ENCODE data around the gene ITPR1.

DNA sequence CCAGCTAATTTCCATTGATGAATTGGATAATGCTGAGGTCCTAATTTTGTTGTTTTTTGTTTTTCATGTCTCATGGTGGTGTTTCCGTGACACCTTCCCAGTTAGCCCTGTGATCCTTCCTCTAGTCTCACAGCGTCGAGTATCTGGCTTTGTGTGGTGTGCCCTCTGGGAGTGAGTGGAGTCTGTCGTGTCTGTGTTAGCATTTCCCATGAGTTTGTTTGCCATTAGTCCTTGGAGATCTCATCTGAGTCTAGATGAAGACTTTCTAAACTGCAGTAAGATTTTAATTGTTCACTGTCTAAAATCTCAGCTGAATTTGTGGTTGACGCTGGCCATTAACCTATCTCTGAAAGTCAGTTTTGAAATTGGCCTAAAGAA is 224.2 kb downstream of the ITPR1 start:
- TF ChIP-seq, protein P1, sequence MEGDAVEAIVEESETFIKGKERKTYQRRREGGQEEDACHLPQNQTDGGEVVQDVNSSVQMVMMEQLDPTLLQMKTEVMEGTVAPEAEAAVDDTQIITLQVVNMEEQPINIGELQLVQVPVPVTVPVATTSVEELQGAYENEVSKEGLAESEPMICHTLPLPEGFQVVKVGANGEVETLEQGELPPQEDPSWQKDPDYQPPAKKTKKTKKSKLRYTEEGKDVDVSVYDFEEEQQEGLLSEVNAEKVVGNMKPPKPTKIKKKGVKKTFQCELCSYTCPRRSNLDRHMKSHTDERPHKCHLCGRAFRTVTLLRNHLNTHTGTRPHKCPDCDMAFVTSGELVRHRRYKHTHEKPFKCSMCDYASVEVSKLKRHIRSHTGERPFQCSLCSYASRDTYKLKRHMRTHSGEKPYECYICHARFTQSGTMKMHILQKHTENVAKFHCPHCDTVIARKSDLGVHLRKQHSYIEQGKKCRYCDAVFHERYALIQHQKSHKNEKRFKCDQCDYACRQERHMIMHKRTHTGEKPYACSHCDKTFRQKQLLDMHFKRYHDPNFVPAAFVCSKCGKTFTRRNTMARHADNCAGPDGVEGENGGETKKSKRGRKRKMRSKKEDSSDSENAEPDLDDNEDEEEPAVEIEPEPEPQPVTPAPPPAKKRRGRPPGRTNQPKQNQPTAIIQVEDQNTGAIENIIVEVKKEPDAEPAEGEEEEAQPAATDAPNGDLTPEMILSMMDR (IDR thresholded peaks at IDR 0.05; ENCODE audit: insufficient read depth, low read depth, low read length) = no peak
- TF ChIP-seq EZH2 (IDR thresholded peaks at IDR 0.05; ENCODE audit: insufficient read depth, low read length) = no peak
